Measurements from ENCODE around the gene ATP5F1E. TPM values are rescaled to one million over a fixed set of nuclear protein-coding genes. Genes with fewer than 3 reads are reported as not detected.

The ATP5F1E gene
- total RNA-seq, 1 donor from 2014 or later: 16.1 TPM

DNA sequence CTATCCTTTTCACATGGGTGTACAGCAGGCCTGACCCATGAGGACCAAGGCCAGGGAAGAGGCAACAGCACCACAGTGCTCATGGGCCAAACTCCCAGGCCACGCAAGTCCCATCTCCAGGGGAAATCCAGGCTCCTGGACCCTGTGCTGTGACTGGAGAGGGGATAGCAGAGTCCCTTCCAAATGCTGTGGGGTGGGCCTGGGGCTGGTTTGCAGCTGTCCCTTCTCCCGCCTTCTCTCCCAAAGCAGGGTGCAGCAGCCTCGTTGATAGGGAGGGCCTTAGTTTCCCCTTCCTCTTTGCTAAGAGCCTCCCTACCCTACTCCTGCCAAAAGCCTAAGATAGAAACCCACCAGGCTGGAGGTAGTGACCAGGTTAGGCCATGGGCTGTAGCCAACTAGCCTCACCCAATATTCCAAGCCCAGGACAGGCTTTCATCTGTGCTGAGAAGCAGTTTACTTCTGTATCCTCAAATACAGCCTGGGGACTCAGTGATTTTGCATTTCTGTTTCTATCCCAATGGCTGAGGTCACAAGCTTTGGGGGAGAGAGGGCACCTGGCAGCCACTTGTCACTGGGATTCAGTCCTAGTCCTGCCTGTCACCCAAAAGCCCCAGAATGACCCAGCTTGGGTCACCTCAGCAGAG, 26.5 kb downstream of the ATP5F1E start:
- DNase-seq: no peak

DNA sequence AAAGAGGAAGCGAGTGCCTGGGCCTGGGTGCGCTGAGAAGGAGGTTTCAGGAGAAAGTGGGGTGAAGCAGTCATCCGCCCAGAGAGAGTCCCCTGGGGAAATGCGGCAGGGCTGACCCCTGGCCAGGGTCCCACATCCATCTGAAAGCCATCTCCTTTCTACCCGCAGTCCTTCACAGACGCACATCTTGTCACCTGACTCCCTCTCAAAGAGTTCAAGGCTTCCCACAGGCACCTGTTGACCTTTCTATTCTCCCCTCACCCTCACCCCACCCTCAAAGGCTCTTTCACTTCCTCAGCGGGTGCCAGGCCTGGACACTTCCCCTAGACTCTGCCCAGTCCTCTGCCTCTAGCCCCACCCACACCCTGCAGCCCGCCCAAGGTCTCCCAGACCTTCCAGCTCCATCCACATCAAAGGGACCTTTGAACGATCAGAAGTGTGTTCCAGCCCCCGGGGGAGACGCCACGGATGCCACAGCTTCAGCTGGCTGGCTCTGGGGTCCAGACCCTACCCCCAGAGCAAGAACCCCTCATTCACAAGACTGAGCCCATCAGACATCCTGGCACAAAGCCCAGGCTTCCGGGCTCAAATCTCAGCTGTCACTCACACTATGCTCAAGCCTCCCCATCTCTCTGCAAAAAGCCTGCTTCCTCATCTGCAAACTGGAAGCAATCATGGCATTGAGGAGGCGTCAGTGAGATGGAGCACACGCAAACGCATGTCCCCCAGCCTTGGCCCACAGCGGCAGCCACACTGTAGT, 27.2 kb downstream of the ATP5F1E start:
- peak; percentile 28 for DNase-seq

DNA sequence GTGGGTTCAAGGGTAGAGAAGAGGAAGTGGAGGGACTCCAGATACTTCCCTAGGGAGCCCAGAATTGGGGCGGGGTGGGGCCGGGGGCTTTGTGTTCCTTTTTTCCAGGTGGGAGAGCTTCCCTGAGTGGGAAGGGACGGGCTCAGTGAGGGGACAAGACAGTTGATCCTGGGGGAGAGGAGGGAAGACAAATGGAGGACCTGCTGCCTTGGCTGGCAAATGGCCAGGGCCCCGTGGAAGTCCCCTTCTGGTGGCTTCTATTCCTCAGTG, 27.7 kb downstream of the ATP5F1E start:
- DNase-seq: no peak

DNA sequence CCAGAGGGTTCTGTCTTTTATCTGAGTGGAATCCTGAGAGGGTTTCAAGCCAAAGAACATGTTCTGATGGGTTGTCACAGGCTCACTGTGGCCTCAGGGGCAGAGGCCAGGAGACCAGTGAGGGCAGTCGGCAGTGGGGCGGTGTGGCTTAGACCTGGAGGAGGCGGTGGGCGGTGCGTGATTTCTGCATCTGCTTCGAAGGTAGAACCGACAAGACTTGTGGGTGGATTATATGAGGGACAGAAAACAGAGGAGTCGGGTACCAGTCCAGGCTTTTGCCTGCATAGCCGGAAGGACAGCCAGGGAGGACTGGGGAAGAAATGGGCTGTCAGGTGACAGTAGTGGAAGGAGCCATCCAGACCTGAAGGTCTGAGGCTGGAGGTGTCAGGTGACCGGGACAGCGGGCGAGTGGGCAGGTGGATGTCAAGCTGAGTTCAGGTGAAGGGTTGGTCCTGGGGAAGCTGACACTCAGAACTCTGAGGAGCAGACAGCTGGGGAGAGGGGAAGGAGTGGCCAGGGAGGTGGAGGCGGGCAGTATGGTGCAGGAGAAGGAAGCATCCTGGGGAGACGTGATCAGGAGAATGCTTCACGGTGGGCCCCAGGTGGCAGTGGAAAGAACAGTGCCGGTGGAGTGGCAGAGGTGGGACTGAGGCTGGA, 28.2 kb downstream of the ATP5F1E start:
- DNase-seq: no peak

DNA sequence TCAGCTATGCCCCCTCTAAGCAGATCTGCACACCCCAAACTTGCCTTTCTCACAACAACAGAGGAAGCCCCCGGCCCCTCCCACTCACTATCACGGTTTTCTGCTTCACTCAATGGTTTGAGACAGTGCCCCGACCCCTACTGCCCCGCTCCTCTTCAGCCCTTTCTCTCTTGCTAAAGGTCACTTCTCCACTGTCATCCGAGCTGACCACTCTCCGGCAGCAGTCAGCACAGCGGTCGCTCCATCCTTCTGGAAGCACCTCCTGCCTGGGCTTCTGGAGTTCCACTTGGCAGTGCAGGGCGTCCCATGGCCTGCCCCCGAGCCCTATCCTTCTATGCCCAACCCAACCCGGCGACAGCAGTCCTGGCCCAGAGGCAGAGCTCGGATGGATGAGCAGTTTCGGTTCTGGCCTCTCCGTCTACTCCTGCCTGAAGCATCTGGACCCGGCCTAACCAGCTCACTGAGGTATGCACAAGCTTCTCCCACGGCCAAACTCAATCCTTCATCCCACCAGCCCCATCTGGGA, 29.2 kb downstream of the ATP5F1E start:
- no peak for DNase-seq

DNA sequence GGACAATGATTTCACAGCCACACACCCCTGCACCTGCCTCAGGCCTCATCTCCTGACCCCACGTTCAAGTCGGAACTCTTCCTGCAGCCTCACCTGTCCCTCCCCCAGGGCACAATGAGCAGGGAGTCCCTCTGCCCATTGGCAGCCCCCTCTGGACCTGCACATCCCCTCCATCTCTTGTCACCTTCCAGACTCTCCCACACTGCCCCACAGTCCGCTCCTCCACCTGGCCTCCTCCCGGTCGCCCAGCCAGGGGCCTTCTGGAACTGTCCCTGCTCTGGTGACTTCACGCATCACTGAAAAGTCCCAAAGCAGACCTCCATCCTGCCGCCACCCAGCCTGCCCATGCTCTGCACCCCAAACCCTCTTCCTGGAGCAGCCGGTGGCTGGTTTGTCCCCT, 29.7 kb downstream of the ATP5F1E start:
- no peak for DNase-seq

DNA sequence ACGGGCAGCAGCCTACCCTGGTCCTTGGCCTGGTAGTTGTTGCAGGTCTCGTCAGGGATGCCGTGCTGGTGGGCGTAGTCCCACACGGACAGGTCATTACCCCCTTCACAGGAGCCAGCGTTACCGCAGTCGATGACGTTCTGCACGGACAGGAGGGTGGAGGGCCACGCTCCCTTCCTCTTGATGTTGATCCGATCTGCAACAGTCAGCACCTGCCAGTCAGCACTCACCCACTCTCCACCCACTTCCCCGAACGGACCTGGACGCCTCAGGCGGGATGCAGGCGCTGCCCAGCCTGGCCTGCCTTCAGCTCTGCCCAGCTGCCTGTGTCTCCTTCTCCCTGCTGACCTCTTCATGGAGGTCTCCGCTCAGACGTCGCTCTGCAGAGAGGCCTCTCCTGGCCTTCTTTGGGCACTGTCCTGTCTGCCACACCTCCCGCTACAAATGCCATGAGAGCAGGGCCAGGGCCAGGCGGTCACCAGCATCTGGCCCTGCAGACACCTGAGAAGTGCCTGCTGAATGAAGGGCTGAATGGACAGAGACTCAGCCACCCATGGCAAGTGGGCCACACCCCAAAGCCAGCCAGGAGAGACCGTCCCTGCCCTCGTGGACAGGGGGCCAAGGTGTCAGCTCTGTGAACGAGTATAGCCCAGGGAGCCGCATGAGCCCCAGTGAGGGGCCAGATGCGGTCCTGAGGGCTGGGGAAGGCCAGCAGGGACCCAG, 30.5 kb downstream of the ATP5F1E start:
- DNase-seq: no peak

DNA sequence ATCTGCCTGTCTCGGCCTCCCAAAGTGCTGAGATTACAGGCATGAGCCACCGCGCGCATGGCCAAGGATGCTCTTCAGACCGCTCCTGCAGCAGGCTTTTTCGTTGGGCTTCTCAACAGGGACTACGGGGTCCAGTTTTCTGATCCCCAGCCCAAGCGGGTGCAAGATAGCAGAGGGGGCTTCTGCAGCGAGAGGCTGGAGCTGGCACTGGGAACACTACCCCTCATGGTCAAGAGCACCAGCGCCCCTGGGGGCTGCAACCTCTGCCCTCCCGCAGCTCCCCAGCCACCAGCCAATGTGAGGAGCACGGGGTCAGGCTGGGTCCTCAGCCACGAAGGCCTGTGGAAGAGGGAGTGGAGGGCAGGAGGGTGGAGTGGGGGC, 31.1 kb downstream of the ATP5F1E start:
- DNase-seq: no peak

DNA sequence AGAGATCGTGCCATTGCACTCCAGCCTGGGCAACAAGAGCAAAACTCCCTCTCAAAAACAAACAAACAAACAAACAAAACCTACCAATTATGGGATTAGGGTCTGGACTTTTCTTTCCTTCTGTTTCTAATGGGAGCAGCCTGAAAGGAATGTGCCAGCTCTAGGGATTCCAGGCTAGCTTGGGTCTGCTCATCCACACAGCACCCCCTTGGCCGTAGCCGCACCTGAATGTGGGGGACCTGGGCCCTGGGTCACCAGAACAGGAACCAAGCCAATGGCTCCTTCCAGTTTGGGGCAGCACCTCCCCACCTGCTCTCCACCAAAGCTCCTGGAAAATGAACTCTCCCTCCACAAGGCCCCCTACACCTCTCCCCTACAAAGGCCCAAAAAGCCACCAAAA, 31.8 kb downstream of the ATP5F1E start:
- no peak for DNase-seq

DNA sequence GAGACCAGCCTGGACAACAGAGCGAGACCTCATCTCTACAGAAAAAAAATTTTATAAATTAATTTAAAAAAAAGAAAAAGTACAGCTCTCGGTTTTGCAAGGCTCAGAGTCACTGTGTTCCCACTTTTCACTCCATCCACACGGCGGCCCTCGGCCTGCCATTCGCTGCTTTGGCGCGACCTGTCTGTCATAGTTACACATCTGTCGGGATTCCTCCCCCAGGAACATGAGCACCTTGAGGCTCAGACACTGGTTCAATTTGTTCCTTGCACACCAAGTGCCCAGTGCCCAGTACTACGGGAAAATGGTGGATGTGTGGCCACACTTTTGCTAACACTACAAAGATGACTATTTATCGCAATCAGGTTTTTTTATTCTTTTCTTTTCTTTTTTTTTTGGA, 33.5 kb downstream of the ATP5F1E start:
- DNase-seq: no peak

DNA sequence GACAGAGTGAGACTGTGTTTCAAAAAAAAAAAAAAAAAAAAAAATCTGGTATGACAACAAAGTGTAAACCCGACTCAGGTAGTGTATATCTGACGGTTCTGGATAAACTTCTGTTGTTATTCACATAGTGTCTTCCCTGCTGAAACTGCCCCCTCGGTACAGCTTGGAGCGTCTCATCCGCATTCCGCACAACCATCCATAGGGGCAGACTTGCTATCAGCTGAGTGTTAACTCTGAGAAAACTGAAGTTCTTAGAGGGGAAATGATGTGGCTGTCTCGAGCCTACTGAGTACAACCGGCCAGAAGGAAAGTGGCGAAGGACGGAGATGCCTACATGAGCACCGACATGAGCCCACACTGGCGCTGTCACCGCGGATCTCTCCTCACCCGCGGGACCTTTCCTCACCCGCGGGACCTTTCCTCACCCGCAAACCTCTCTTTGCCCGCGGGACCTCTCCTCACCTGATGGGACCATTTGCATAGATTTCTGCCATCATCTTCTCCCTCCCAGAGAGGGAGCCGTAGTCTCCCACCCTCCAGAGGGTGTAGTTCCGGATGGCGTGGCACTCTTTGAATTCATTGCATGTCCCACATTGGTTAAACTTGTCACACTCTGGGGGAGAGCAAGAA, 34.9 kb downstream of the ATP5F1E start:
- DNase-seq: no peak

DNA sequence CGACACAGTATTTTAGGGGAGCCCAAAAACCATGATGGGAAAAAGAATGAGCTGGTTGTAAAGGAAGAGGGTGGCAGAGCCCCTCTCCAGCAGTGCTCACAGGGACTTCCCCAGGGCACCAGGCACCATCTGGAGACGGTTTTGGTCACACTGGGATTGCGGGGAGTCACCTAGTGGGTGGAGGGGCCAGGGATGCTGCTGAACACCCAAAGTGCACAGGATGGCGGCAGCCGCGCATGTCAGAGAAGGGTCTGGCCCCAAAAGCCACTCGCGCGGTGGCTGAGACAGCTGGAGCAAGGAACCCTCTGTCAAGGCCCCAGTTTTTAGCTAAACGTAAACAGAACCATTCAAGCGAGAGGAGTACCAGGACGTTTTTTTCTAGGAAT, 35.9 kb downstream of the ATP5F1E start:
- no peak for DNase-seq

DNA sequence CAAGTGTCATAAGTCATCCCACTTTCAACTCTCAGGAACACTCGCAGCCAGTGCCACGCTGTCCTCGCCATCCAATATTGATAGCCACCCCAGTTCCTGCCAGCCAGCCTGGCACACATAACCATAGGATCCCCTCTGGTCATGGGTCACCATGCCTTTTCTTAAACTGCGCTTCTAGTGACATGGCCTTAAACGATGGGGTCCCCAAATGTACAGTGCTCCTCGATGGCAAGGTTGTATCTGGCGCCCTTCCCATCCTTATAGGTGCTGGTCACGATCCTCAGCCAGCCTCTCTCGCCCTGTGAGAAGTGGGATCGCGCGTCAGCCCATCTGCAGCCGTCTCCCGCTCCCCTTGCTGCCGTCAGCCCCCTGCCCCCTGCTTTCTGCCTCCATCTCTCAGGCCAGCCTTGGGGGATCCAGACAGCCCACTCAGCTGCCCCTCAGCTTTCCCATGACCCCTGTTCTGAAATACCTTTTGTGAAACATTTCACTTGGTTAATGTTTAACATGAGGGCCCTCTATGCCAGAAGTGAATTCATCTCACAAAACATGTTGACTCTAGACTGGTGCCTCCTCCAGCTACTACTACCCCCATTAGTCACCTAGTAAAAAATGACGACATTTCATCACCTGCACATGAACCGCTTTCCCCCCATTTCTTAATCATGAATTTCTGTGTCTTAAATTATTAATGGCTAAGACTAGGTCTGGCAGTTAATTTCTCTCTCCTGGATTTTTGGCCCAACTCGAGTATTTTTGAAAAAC, 36.5 kb downstream of the ATP5F1E start:
- DNase-seq: no peak

DNA sequence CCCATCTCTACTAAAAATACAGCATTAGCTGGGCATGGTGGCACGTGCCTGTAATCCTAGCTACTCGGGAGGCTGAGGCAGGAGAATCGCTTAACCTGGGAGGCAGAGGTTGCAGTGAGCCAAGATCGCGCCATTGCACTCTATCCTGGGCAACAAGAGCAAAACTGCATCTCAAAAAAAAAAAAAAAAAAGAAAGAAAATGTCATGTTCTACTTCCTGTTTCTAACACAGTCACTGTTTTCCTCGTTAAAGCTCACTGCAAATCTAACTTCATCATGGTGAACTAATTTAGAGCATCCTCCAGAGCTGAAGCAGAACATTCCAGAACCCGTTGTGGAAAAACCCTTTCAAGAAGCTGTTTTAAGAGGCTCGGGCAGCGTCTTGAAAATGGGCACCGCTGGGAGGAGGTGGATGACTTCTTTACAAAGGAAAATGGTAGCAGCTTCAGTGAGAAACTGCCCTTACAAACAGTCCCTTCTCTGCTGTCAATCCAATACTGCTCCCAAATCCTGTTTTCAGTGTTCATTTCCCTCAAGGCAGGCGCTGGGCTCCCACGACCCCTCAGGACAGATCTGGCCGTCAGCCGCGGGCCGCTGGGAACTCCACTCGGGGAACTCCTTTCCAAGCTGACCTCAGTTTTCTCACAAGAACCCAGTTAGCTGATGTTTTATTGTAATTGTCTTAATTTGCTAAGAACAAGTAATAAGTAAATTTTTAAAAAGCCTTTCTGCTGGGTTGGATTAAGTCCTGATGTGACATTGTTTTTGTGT, 37.6 kb downstream of the ATP5F1E start:
- no peak for DNase-seq

DNA sequence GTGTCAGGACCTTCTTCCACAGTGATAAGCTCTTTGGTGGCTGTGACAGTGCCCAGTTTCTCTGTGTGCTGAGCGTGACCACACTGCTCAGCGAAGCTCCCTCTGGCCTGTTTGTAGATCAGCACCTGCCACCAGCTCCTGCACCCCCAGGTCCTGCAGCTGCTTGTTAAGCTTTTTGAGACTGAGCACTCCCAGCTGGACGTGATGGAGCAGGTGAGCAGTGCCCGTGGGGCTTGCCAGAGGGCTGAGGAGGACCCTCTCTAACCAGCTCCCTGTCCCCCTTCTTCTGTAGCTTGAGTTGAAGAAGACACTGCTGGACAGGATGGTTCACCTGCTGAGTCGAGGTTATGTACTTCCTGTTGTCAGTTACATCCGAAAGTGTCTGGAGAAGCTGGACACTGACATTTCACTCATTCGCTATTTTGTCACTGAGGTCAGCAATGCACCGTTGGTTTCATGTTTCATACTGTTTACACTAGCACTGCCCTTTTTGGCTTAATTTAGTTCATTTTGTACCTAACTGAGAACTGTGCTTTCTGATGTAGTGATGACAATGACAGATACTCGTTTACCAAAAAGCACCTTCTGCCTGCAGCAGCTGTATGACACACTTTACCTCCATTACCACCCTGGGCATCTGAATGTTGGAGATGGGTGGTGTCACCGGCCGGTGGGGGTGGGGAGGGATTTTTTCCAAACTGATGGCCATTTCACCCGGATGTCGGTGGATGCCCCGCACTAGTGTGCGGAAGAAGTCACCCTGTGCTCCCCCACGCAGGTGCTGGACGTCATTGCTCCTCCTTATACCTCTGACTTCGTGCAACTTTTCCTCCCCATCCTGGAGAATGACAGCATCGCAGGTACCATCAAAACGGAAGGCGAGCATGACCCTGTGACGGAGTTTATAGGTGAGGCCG, 38.5 kb downstream of the ATP5F1E start:
- no peak for DNase-seq

DNA sequence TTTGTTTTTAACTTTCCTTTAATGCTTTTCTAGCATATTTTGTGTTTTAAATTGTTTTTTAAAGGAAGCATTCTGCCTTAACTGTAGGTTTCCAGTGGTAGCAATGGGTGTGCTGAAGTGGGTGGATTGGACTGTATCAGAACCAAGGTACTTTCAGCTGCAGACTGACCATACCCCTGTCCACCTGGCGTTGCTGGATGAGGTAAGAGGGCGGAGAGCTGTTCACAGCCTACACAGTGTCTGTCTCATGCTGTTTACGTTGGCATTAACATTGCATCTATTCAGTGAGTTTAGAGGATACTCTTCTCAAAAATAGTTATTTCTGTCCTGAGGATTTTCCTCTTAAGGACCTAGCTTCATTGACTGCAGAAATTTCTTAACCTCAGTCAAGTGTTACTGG, 39.2 kb downstream of the ATP5F1E start:
- no peak for DNase-seq

DNA sequence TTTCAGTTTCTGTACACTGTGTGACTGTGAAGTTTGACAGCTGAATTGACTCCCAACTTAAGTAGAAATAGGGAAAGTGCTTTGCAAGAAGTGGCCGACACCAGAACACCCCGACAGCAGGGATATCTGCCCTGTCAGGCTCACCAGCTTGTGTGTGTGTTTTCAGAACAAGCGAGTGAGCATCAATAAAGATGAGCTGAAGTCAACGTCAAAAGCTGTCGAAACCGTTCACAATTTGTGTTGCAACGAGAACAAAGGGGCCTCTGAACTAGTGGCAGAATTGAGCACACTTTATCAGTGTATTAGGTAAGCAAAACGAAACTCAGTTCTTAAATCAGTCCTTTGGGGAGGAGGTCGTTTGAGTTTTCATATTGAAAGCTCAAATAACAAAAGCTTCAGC, 40.4 kb downstream of the ATP5F1E start:
- DNase-seq: no peak

DNA sequence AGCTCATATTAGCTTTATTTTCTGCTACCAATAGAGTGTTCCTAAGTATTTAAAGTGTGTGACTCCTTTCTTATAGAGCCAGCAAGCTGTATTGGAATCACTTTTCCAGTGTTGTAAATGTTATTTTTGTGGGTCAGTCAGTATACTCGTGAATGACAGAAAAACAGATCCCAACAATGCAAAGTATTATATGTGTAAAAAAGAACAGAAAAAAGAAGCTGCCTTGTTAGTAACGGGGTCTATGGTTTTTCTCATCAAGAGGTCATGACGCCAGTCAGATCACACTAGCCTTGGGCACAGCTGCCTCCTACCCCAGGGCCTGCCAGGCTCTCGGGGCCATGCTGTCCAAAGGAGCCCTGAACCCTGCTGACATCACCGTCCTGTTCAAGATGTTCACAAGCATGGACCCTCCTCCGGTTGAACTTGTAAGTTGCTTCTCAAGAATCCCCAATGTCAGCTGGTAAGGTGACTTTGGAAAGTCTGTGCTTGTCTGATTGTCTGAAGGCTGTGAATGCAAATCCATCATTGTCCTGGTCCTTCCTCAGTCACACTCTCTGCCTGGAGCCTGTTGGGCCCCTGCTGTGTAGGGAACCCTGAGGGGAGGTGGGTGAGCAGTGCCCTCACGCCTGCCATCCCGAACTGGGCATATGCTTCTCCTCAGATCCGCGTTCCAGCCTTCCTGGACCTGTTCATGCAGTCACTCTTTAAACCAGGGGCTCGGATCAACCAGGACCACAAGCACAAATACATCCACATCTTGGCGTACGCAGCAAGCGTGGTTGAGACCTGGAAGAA, 41.3 kb downstream of the ATP5F1E start:
- DNase-seq: no peak

DNA sequence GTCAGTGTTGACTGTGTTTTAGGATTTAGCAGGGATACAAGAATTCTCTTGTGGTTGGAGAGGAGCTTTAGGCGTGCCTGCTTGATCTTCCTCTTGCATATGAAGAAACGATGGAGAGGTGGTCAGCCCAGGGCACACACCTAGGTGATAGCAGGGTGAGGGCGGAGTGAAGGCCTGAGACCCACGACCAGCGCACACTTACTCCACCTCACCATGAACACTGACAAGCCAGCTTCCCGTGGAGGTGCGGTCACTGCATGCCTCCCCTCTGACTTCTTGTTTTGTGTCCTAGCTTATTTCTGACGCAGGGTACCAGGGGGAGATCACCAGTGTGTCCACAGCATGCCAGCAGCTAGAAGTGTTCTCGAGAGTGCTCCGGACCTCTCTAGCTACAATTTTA, 42.9 kb downstream of the ATP5F1E start:
- DNase-seq: no peak

Measured in tongue (tissue), 2 donors.